ENCODE results near the gene KRT31.

DNA sequence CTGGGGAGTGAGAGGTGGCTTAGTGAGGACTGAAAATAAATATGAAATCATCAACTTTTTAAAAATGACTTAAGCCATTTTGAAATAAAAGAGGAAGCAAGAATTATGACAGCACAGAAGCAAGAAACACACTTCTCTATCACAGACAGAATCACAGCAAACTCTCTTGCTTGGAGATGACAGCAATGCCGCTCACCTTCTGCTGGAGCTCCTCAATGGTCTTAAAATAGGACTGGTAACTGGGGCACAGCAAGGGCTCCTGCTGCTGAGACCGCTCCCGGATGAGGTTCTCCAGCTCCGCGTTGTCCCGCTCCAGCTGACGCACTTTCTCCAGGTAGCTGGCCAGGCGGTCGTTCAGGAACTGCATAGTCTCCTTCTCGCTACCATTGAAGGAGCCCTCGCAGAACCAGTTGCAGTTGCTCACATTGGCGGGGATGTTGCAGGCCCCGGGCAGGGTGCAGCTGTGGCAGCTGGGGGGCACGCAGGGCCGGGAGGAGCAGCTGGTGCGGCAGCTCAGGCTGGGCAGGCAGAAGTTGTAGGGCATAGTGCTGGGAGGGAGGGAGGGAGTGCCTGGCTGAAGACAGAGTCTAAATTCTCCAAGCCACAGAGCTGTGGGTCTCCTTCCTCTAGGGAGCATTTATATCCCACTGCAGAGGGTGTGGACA, at the start of gene KRT31:
- TF ChIP-seq, protein P1, sequence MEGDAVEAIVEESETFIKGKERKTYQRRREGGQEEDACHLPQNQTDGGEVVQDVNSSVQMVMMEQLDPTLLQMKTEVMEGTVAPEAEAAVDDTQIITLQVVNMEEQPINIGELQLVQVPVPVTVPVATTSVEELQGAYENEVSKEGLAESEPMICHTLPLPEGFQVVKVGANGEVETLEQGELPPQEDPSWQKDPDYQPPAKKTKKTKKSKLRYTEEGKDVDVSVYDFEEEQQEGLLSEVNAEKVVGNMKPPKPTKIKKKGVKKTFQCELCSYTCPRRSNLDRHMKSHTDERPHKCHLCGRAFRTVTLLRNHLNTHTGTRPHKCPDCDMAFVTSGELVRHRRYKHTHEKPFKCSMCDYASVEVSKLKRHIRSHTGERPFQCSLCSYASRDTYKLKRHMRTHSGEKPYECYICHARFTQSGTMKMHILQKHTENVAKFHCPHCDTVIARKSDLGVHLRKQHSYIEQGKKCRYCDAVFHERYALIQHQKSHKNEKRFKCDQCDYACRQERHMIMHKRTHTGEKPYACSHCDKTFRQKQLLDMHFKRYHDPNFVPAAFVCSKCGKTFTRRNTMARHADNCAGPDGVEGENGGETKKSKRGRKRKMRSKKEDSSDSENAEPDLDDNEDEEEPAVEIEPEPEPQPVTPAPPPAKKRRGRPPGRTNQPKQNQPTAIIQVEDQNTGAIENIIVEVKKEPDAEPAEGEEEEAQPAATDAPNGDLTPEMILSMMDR (IDR thresholded peaks at IDR 0.05) = no peak
- no peak for TF ChIP-seq SP1 (CRISPR knock-in tag; conservative IDR thresholded peaks at IDR 0.05)
- no peak for TF ChIP-seq FOXJ3 (CRISPR knock-in tag; IDR thresholded peaks at IDR 0.05; ENCODE audit: borderline replicate concordance)
- TF ChIP-seq, protein P2, sequence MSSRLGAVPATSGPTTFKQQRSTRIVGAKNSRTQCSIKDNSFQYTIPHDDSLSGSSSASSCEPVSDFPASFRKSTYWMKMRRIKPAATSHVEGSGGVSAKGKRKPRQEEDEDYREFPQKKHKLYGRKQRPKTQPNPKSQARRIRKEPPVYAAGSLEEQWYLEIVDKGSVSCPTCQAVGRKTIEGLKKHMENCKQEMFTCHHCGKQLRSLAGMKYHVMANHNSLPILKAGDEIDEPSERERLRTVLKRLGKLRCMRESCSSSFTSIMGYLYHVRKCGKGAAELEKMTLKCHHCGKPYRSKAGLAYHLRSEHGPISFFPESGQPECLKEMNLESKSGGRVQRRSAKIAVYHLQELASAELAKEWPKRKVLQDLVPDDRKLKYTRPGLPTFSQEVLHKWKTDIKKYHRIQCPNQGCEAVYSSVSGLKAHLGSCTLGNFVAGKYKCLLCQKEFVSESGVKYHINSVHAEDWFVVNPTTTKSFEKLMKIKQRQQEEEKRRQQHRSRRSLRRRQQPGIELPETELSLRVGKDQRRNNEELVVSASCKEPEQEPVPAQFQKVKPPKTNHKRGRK (CRISPR knock-in tag; IDR thresholded peaks at IDR 0.05; ENCODE audit: borderline replicate concordance) = no peak
- TF ChIP-seq ZNF416 (CRISPR knock-in tag; IDR thresholded peaks at IDR 0.05) = no peak
